GM12874 (cell line): ENCODE results near the gene CAMK2N1.

Experiments used
- CTCF ChIP-seq: IDR thresholded peaks from 2 replicates; pipeline ENCODE4 v1.5.1; 2011; ENCODE audit warnings: low read depth, mild to moderate bottlenecking, control low read depth, low read length, moderate library complexity; ENCODE audit not compliant: insufficient read depth

CAMK2N1 gene

GRCh38 chr1:20437640-20438039 is 48.4 kb downstream of the CAMK2N1 start:
- TF ChIP-seq CTCF: no peak

DNA sequence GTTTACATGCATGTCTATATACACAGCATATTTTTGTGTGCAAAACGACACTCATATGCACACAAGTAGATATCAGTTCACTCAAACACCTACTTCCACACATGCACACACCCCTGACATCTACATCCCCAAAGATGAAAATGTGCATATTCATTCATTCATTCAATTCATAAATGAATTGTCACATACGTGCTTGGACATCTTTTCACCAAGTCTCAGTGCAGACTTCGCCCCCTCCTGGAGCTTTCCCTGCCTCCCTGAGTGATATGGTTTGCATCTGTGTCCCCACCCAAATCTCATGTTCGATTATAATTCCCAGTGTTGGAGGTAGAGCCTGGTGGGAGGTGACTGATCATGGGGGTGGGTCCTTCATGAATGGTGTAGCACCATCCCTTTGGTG is 53.1 kb downstream of the CAMK2N1 start:
- no peak for TF ChIP-seq CTCF
